ENCODE data around the gene DHRS7B.

The DHRS7B gene

DNA sequence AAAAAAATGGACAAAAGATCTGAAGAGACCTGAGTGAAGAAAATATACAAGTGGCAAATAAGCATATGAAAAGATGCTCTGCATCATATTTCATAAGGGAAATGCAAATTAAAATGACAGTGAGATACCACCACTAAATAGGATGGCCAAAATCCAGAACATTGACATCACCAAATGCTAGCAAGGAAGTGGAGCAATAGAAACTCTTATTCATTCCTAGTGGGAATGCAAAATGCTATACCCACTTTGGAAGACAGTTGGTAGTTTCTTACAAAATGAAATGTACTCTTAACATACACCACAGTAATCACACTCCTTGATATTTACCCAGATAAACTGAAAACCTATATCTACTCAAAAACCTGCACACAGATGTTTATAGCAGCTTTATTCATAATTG is 33.6 kb downstream of the DHRS7B start:
- DNase-seq = no peak

DNA sequence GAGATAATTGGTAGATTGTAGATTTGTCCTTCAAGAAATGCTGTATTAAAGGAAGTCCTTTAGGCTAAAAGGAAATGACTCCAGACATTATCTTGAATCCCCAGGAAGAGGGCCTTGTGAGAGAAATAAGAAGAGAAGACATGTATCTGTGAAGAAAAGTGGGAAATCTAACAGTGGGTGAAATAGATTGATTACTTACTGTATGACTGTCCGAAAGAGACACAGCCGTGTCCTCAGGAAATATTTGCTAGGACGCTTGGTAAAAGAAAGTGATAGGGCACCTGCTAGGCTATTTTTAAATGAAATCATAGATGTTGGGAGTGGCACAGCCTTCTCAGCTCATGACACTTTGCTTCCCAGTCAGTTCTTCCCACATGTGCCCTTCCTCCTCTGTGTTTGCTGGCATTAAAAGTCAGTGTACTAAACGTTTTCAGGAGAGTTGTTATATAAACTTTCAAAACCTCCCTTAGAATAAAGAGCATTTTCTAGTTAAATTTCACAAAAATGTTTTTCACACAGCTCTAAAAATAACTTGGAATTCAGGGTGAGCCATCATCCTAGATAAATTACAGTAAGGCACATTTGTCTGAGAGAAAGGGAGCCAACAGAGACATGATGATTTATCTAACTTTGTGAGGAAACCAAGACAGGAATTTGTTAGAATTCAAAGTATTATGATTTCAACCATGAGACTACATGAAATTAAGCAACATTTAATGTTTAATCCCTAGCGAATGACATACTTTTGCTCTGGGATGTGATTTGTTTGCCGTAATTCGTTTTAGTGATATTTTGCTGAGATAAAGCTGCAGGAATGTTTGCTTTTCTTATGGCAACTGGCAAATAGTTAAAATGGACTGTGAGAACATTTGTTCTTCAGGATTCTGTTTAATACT is 35.0 kb downstream of the DHRS7B start:
- no peak for DNase-seq

DNA sequence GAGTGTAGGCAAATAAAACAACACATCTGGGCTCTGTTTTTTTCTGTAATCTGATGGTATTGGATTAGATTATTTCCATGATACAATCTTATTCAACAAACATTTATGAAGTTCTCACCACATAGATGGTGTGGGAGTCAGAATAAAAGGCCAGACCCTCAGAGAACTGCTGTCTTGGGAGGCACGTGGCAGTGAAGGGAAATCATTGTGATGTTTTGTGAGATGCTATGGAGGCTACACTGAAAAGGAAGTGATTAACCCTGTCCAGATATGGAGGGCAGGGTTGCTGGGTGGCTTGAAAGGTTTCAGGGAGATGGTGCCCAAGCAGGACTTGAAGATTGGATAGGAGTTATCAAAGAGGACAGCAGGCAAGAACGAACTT is 35.6 kb downstream of the DHRS7B start:
- DNase-seq = no peak

DNA sequence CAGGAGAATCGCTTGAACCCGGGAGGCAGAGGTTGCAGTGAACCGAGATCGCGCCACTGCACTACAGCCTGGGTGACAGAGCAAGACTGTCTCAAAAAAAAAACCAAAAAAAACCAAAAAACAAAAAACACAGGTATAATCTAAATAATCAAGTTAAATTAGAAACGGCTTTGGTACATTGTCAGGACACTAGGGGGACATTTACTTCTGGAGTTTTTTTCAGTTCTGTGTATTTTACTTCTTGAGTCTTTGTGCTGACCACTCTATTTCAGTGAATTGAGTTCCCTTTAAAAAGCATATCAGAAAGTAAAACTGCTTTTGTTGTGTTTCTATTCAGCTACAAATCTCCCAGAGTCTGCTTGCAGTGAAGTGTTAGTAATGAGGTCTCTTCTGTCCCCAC is 36.3 kb downstream of the DHRS7B start:
- DNase-seq = no peak

DNA sequence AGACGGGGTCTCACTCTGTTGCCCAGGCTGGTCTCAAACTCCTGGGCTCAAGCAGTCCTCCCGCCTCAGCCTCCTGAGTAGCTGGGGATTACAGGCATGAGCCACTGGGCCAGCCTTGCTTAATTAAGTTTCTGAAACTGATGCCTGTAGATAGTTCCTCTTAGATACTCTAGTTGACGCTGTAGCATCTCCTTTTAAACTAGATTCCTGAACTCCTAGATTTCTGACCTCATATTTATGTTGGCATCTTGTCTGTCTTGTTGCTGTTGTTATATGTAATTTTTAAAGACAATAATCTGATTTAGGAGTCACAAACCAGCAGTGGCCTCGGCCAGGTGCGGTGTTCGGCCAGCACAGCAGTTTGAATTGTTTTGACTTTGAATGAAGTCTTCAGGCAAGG is 37.5 kb downstream of the DHRS7B start:
- no peak for DNase-seq

DNA sequence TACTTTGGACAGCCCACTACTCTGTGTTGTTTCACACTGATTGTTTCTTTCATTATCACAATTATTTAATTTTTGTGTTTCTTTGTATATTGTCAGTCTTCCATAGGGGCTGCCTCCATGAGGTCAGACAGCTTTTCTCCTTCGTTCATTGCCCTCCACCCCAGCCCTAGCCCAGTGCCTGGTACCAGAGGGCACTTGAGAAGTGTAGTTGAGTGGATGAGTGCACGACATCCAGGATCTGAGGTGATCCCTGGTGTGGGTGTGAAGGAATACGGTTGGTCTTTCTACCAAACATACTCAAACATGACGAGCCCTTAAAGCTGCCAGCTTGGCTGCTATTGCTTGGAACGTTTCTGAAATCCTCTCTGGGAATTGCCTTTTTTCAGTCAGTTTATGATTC is 37.9 kb downstream of the DHRS7B start:
- DNase-seq = no peak

DNA sequence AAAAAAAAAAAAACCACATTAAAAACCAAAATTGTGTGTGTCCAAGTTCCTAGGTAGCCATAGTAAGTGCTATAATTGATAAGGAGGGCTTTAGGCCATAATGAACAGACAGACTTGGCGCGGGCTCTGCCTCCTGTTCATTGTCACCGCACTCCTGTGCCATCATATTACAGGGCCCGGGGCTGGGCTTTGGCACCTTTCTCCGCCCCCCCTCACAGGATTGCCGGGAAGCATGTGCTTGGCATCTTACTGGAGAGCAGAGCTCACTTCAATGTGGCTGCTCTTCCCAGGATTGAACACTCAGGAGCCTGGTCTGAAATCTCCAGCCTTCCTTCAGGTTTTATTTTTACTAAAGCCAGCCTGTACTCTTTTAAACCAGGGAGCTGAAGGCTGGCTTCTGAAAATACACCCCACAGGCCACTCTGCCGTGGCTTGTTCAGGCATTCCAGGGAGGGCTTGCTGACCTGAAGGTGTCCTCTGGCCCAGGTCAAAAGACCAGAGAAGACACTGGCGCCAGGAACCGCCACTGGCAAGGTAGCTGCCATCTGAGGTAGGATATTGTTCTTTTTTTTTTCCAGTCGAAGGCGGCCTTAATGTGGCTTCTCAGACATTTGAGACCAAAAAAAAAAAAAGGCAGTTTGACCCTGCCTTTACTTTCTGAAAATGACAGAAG is 39.3 kb downstream of the DHRS7B start:
- no peak for DNase-seq

DNA sequence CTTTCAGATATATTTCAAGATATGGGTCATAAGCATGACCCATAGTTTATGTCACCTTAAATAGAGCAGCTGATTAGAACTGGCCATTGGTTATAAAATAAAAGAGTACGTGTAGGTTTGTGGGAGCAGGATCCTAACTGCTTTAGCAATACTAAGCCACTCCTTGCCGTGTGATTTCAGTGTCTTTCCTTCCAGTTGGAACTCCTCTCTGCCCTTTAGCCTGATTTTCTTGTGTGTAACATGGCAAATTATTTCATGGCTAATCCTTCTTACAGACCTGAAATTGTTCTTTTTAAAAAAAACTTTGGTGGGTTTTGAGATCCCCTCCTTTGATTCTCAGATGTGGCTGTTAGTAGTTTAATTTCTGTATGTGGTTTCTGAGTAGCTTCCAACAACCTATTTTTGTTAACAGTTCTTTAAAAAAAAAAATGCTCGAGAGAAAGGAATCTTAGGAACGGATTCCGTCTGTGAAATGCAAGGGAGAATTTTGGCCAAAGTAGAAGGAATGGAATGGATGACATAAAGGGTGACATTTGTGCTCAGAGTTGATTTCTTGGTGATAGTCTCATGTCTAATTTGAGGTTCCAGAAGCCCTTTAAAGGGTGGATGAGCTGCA is 39.9 kb downstream of the DHRS7B start:
- DNase-seq = no peak

DNA sequence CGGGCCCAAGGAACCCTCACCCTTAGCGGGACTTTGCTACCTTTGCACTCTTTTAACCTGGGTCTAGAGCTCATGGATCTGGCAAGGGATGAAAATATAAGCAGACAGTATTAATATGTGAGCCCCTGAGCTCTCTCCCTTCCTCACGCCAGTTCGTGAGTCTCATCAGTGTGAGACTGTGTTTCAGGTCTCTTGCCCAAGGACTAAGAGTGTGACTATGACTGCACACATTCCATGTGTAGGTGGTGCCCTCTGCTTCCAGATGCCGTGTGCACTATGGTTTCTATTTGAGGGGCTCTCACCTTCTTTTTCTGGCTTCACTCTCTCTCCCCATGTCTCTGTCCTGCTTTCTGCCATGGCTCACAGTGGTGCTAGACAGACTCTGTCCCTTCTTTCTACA is 40.5 kb downstream of the DHRS7B start:
- DNase-seq = no peak

DNA sequence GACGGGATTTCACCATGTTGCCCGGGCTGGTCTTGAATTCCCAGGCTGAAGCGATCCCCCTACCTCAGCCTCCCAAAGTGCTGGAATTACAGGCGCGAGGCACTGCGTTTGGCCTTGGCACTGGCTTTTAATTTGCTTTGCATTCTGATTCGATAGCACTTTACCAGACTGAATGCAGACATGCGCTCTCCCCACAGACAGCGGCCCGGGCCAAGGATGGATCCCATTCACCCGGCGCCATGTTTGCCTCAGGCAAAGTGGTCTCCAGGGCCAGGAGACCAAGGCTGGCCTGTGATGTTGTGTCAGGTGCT is 41.7 kb downstream of the DHRS7B start:
- no peak for DNase-seq

DNA sequence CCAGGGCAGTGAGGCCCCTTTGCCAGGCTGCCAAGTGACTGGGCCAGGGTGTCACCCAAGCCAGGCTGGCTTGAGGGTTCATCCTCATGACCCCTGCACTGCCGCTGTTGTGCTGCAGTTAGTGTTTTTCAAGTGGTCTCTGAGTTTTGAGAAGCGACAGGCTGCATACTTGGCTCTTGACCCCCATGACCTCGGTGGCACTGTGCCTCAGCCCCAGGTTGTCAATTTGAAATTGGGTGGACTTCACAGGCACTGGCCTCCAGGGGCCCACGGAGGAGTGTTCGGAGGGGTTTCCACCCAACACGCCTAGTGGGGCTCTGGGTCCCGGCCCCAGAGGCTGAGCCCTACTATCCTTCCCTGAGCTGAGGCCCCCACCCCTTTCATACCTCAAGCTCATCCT is 42.7 kb downstream of the DHRS7B start:
- no peak for DNase-seq

DNA sequence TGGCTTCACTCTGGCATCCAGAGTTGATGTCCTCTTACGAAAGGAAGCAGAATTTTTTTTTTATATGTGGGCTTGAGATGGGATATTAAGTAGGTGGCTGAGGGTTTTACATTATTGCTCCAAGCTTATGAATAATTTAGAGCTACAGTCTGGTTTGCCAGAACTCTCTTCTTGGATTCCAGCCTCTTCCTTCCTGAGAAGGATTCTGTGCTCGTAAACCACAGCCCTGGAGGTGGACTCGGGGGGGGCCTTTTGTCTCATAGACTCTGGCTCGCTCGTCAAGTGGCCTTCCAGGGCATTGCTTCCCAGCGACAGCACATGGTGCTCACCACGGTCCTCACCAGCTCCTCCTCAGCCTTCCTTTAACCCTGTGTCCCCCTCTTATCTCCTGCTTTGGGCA is 44.0 kb downstream of the DHRS7B start:
- DNase-seq = no peak

DNA sequence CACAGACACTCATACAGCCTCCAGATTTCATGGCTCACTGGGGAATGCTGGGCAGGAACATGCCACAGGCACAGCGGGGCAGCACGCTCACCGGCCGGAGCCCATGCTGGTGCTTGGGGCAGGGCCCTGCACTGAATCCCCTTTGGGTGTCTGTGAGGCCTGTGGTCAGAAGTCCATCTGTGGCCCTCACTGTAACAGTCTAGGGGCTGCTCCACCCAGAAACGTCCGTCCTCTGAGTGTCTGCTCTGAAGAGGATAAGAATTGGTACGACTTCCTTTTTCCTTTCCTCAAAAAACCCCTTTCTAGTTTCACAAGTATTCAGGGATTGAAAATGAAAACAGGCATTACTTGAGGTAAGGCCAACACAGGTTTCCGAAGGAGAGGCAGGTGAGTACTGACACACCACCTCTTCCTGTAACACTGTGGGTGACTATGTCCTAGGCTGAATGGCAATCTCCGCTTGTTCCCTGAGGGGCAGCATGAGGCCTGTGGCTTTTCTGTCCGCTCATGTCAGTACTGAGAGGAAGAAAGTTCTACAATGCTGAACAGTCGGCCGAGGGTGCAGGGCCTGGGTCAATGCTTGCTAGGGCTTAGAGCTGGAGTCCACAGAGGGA is 44.7 kb downstream of the DHRS7B start:
- no peak for DNase-seq

DNA sequence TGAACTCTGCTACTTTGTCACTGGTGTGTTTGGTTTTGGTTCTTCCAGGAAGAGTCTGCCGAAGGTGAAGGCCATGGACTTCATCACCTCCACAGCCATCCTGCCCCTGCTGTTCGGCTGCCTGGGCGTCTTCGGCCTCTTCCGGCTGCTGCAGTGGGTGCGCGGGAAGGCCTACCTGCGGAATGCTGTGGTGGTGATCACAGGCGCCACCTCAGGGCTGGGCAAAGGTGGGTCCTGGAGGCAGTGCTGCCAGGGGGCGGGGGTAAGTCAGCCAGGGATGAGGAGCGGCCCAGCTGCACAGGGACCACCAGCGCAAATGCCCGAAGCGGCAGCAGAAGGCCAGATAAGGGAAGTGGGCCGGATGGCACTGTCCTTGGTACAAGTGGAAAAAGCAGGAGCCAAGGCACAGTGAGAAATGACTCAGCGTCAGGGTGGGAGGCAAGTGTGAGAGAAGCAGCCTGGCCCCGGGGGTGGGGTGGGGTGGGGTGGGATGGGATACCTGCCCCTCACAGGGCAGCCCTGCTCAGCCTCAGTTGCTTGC is 45.3 kb downstream of the DHRS7B start:
- DNase-seq = no peak

DNA sequence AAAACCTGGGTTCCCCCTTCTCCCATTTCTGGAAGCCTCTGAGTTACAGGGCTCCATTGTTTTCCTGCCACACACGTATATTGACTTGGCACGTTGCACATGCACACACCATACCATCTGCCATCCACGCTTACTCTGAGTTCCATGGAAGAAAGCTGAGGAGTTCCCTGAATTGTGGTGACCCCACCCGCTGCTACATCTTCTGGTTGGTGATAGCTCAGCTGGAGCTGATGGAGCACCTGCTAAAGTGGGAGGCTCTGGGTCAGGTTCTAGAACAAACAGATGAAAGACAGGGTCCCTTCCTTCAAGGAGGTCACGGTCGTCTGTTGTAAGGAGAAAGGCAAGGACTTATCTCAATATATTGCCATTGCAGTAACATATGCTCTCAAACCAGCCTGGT is 46.1 kb downstream of the DHRS7B start:
- no peak for DNase-seq

DNA sequence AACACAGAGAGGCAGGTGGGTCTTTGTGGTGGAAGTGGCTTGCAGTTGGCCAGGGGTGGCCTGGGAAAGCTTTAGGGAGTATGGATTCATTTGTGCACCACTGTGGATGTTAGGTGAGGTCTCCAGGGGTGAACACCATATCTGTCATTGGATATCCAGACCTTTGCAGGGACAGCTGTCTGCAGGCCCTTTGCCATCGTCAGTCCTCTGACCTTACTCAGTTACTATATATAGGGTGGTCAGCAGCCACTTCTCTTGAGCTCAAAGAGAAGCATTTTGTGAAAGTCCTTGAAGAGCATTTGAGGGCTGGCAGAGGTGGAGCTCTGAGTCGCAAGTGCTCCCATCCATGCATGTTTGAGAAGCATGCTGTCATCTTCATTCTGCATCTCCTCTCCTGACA is 46.8 kb downstream of the DHRS7B start:
- no peak for DNase-seq

DNA sequence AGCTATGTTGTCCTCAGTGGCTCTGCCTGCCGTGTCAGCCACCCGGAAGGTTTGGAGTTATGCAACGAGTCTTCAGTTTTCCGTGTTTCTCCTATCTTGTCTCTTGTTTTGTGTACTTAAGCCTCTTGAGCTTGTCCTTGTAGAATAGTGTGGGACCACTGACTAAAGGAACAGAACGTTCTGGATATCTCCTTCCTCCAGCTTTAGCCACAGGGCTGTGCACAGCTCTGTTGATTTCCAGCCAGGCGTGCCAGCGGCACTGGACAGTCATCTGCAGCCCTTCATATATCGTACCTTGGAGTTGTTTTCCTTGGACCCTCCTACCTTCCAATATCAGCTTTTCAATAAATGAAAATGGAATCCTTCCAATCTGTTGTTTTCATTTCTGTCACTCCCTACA is 47.4 kb downstream of the DHRS7B start:
- no peak for DNase-seq

DNA sequence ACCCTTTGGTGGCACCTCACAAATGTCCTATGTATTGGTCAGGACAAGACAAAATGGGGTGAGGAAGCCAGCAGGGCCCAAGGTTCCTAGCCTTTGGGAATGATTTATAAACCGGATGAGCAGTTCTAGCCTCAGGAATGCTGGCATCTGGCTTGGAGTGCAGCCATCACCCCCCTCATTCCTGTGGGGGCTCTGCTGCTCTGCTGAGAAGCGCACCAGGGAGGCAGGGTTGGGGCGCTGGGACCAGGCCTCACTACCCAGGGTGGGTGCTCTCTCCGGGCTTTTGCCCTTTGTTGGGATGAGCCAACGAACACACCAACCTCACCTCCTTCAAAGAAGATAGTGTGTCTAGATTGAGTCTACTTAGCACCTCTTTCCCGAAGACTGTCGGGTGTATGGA is 47.9 kb downstream of the DHRS7B start:
- DNase-seq = no peak

DNA sequence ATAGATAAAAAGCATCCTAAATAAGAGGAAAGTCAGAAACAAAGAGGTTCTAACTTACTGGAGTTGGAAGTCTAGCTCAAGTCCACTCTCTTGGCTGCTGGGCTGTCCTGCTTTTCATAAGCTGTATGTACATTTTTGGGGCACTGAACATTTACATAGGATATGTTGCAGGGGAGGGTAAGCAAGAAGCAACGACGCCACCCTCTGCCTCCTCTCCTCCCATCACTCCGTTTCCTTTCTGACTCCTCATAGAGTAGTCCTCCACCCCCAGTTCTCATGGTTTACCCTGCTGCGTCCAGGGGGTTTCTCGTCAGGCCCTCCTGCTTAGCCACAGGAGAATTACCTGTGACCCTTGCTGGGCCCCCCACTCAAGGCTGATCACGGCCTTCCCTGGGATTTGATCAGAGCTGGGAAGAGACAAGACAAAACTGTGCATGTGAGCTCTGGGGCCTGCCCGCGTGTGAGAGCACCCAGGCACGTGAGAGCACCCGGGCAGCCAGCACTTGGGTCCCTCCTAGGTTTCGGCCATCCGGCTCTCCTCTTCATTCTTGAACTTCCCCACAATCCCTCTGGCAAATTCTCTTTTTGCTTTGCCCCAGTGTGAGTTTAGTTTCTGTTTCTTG is 50.1 kb downstream of the DHRS7B start:
- no peak for DNase-seq

DNA sequence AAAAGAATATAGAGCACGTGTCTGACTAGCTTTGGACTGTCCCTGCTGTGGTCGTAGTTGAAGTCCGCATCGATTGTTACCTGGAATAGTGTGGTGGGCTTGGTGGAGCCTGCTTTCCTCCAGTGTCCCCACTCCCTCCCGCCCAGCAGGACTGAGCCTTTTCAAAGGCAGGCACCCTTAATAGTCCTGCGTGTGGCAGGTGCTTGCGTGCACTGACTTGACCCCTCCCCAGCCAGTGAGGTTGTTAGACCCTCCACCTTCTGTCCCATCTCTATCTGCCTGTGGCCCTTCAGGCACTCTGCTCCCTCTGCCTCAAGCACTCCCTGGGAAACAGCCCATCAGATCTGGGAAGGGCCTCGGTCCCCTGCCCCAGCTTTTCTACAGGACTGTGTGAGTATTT is 50.6 kb downstream of the DHRS7B start:
- no peak for DNase-seq

DNA sequence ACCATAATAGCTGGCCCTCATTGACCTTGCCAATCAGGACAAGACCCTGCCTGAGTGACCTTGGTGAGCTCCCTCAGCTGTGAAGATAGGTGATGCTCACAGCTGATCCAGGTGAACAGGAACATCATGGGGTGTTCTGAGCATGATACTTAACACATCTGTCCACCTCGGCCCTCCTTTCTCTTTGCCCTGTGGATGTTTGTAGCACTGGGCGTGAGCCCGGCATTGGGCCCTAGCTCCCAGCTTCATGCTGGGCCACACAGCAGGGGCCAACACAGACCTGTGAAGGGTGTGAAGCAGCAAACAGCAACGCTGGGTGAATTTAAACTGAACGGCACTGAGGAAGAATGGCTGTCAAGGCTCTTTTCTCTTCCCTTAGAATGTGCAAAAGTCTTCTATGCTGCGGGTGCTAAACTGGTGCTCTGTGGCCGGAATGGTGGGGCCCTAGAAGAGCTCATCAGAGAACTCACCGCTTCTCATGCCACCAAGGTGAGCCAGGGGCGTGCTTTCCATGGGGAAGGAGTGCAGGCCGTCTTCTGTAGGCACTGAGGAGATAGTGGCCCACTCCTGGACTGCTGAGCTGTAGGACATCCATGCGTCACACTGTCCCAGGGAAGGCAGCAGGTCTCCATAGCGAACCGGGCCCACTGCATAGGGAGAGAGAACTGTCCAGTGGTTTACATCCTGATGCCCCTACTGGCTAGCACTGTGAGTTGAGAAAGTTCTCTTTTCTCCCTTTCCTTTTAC is 51.3 kb downstream of the DHRS7B start:
- DNase-seq = no peak

DNA sequence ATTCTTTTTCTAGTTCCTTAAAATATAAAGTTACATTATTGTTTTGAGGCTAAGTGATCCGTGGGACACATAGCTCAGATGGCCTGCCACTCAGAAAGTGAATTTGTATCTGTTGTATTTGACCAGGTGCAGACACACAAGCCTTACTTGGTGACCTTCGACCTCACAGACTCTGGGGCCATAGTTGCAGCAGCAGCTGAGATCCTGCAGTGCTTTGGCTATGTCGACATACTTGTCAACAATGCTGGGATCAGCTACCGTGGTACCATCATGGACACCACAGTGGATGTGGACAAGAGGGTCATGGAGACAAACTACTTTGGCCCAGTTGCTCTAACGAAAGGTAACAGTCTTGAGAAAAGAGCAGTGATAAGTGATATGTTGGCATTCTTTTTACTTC is 56.7 kb downstream of the DHRS7B start:
- no peak for DNase-seq

Data from central memory CD4-positive, alpha-beta T cell (primary cell).